HepG2 (cell line): ENCODE data around the gene TLDC2. TPM values are rescaled to one million over a fixed set of nuclear protein-coding genes. Genes with fewer than 3 reads are reported as not detected.

ENCODE experiments used
- NFIB ChIP-seq: sonication (generic); formaldehyde crosslinking; IDR thresholded peaks from 2 replicates; pipeline ENCODE4 v1.9.0; 2021; ENCODE audit warnings: missing genetic modification reagents, mild to moderate bottlenecking, borderline replicate concordance
- STAT5B ChIP-seq: sonication (generic); formaldehyde crosslinking; IDR thresholded peaks from 2 replicates; pipeline ENCODE4 v1.4.0; 2020; ENCODE audit warnings: missing genetic modification reagents
- ZBTB7B ChIP-seq: sonication (generic); formaldehyde crosslinking; IDR thresholded peaks from 2 replicates; pipeline ENCODE4 v1.4.0; 2020; ENCODE audit warnings: missing genetic modification reagents
- ZNF407 ChIP-seq: sonication (generic); formaldehyde crosslinking; IDR thresholded peaks from one replicate; pipeline ENCODE4 v1.5.1; 2020; ENCODE audit warnings: mild to moderate bottlenecking, missing genetic modification reagents; ENCODE audit errors: not compliant biosample characterization
- ZNF766 ChIP-seq: sonication (generic); formaldehyde crosslinking; IDR thresholded peaks from 2 replicates; pipeline ENCODE4 v1.5.0; 2020; ENCODE audit warnings: missing genetic modification reagents, borderline replicate concordance
- polyA plus RNA-seq, 8 experiments: library from polyadenylated mRNA; depleted of rRNA in 3 of 8; stranded (reverse) in 7 of 8; unstranded in 1 of 8; fragments of >200 nt; fragmentation: Illumina TruSeq in 4 of 8; extraction: Trizol in 4 of 8; gene quantifications; 2 replicates each; pipeline versions ENCODE4 v1.2.1 to v1.2.3, GENCODE V29; 2011 to 2016; ENCODE audit warnings: low read depth in 4 of 8, missing spikeins in 1 of 8, mixed read lengths in 1 of 8; ENCODE audit not compliant: insufficient read depth in 1 of 8
- total RNA-seq, 5 experiments: library from RNA; depleted of rRNA; stranded (reverse); fragments of >200 nt; fragmentation: Illumina TruSeq; extraction: Trizol; gene quantifications; 2 replicates each; pipeline ENCODE4 v1.2.3, GENCODE V29; 2016; ENCODE audit warnings: low read depth in 1 of 5
- TF ChIP-seq, protein P1 (sequence below): sonication (generic); formaldehyde crosslinking; IDR thresholded peaks from 2 replicates; pipeline ENCODE4 v1.4.0; 2020; ENCODE audit warnings: mild to moderate bottlenecking, missing genetic modification reagents

The TLDC2 gene
- total and polyA plus RNA-seq, 2 of the 13 experiments (the other 11 are each of a cell fraction or from before 2014, with no cell fraction given) = 1.5 to 1.6 TPM

- TF ChIP-seq ZNF407 (CRISPR knock-in tag) (no peak), ZNF766 (no peak), STAT5B (CRISPR knock-in tag) (no peak), ZBTB7B (no peak), NFIB (no peak)
- TF ChIP-seq, protein P1, sequence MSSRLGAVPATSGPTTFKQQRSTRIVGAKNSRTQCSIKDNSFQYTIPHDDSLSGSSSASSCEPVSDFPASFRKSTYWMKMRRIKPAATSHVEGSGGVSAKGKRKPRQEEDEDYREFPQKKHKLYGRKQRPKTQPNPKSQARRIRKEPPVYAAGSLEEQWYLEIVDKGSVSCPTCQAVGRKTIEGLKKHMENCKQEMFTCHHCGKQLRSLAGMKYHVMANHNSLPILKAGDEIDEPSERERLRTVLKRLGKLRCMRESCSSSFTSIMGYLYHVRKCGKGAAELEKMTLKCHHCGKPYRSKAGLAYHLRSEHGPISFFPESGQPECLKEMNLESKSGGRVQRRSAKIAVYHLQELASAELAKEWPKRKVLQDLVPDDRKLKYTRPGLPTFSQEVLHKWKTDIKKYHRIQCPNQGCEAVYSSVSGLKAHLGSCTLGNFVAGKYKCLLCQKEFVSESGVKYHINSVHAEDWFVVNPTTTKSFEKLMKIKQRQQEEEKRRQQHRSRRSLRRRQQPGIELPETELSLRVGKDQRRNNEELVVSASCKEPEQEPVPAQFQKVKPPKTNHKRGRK = no peak
Measured at GRCh38 chr20:36891211-36891610, 15.3 kb downstream of the TLDC2 start (continued).
